GM10266 (cell line): ENCODE measurements around the gene ROBO2.

Experiments
- DNase-seq: peaks from one replicate; pipeline ENCODE4 v3.0.0; 2012; ENCODE audit errors: extremely low spot score
- TF ChIP-seq, protein P1 (sequence below): IDR thresholded peaks from 2 replicates; pipeline ENCODE4 v1.5.1; 2012; ENCODE audit warnings: mild to moderate bottlenecking, low read depth; ENCODE audit not compliant: control insufficient read depth, insufficient read depth; ENCODE audit errors: missing control alignments

Gene ROBO2

DNA sequence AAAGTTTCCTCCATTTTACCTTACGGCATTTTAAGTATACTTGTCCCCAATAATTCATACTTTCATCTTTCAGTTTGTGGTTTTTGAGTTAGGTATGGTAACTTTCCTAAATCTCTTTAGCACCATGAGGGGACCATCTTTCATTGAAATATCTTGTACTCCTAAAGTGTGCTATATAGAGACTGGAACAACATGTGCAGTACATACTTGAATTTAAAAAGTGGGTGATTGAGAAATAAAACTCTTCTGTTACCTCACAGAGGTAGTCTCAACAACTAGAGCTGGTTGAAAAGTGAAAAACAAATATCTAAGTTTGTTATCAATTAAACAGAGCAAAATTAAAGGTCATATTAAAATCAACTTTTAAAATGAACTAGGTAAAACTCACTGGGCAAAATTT, 423.1 kb downstream of the ROBO2 start:
- DNase-seq, result no peak
- TF ChIP-seq, protein P1, sequence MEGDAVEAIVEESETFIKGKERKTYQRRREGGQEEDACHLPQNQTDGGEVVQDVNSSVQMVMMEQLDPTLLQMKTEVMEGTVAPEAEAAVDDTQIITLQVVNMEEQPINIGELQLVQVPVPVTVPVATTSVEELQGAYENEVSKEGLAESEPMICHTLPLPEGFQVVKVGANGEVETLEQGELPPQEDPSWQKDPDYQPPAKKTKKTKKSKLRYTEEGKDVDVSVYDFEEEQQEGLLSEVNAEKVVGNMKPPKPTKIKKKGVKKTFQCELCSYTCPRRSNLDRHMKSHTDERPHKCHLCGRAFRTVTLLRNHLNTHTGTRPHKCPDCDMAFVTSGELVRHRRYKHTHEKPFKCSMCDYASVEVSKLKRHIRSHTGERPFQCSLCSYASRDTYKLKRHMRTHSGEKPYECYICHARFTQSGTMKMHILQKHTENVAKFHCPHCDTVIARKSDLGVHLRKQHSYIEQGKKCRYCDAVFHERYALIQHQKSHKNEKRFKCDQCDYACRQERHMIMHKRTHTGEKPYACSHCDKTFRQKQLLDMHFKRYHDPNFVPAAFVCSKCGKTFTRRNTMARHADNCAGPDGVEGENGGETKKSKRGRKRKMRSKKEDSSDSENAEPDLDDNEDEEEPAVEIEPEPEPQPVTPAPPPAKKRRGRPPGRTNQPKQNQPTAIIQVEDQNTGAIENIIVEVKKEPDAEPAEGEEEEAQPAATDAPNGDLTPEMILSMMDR, result no peak

DNA sequence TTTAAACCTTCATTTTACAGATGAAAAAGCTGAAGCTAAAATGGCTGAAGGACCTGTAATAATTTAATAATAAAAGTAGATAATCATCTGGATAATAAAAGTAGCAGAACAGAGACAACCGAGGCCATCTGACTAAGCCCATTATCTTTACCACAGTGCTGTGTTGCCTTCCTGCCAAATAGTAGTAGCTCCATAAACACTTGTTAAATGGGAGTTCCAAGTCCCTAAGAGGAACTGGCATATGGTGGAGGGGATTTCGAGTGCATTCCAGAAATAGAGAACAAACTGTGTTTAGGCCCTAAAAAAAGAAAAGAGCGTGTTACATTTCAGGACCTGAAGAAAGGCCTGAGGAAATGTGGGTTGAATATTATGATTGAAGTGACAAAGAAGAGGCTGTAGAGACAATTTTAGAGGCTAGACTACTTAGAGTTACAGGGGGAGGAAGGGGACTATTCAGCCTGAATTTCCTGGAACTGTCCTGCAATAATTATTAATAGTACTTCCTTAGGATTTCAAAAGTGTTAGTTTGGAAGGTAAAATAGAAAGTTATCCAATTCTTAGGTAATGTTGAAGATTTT, 424.3 kb downstream of the ROBO2 start:
- DNase-seq, result no peak
- TF ChIP-seq, protein P1, result no peak

- DNase-seq, result no peak
- TF ChIP-seq, protein P1, result no peak
Observed at GRCh38 chr3:77466562-77467115, 426.7 kb downstream of the ROBO2 start.

DNA sequence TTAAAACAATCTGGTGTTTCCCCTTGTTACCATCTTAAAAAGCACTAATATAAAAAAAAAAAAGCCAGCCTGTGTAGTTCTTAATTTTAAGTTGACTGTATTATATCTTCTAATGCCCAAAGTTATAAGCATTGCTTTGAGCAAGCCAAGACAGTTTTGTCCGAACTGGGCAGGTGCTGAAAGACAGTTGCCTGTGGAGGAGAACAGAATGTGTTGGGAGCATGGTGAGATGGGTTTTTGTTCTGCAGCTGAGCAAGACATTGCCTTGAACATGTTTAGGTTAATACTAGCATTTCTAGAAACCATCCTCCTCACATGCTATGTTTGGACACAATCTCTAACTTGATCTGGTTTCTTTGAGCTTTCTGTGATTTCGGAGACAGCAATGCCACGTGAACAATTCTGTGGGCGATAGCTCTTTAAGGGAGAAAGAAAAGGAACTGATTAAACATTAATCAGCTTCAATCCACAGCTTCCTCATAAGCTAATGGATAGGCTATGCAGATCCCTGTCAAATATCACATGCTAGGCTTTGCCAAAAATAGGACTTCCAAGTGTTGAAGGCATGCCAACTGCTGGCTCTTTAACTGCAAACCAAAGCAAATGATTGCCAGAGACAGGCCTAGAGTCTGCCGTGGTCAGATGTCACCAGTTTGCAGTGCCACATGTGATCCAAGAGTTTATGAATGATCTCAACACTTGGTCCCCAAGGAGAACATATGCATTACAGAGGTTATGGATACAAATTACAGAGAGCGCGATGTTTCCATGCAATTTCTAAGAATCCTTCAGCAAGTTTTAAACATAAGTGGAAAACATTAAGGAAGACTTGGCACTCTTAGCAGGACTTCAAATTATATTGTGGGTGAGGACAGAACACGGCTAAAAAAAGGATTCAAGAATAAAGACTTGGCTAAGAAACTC, 428.1 kb downstream of the ROBO2 start:
- DNase-seq, result no peak
- TF ChIP-seq, protein P1, result no peak

DNA sequence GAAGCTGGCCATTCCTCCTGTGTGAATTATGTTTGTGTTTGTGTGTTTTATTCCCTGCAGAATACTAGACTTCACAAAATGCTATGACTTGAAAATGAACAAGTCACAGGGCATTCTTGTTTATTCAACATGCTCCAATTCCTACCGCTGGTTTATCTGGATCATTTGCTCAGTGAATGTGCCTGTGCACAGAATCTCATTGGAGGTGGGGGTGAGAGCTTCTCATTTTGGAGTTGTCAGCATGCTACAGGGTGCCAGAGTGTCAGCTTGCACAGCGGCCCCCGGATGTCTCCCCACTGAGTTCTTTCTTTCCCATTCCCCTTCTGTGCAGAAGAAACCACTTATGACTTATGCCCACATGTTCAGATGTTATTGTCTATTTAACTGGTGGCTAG, 428.7 kb downstream of the ROBO2 start:
- no peak for DNase-seq
- TF ChIP-seq, protein P1, result no peak

GRCh38 chr3:77475507-77475906, 435.6 kb downstream of the ROBO2 start:
- no peak for DNase-seq
- TF ChIP-seq, protein P1, result no peak

GRCh38 chr3:77479021-77479420, 439.1 kb downstream of the ROBO2 start:
- TF ChIP-seq, protein P1, result no peak
- no peak for DNase-seq
